Activated CD4-positive, alpha-beta T cell treated with anti-CD3 and anti-CD28 coated beads, Interleukin-2, amount 50 U/mL, for 16 hours (primary cell): ENCODE data around the gene LEPR.

ENCODE experiments used
- DNase-seq: peaks from one replicate; pipeline ENCODE4 v3.0.0-alpha.2; 2020

LEPR gene

GRCh38 chr1:65409816-65410326 lies 10.6 kb upstream of the LEPR start:
- no peak for DNase-seq

- no peak for DNase-seq
These were observed 8.0 kb upstream of the LEPR start for GRCh38 chr1:65412256-65412983.

DNA sequence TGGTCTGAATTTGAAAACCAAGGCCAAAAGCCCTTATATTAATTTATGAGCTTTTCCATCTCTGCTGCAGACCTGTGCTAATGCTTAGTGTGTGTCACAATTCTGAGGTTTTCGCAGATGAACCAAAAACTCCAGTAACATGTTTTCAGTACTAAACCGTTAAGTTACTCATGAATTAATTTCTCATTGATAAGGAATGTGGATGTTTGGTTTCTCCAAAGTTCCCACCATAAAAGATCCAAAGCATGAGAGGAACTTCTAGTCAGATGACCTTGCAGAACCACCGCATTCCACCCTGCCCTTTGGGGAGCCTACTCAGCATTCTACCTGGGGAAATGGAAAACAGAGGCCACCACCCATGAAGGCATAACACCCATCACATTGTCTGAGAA lies 7.5 kb upstream of the LEPR start:
- DNase-seq, result no peak

- DNase-seq, result no peak
These were observed 5.9 kb upstream of the LEPR start for GRCh38 chr1:65414538-65414937.

- DNase-seq, result no peak
These were observed 3.7 kb upstream of the LEPR start for GRCh38 chr1:65416767-65417166.

- no peak for DNase-seq
These were observed 2.7 kb upstream of the LEPR start for GRCh38 chr1:65417729-65418128.

GRCh38 chr1:65418522-65419185 lies 1.8 kb upstream of the LEPR start:
- DNase-seq, result no peak

GRCh38 chr1:65419681-65420589 lies 533 bp upstream of the LEPR start:
- DNase-seq, result peak; percentile 99

DNA sequence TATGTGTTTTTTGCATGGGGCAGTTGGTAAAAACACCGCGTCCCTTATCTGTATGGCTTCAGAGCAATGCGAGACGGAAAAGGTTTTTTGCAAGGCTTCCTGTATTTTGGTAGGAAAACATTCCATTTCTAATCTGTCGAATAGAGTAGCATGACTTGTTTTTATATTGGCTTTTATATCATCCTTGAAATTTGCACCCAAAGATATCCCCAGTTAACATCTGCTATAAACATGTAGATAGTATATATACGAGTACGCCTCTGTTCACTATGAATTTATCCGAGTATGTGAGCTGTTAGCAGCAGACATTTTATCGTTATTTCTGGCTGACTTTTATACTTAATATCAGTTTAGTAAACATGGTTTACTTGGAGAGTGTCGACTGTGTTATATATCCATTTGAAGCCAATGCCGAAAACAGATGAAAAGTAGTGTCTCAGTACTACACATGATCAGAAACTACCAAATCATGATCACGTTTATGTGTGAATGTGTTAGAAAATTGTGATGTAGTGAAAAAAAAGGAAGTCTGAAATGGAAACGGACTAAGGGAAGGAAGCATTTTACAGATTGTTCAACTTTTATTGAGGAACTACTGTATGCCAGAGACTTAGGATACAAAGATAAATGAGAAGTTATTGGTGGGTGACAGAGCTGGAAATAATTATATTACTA lies 1.0 kb downstream of the LEPR start:
- DNase-seq, result no peak

- peak; percentile 55 for DNase-seq
These were observed 2.1 kb downstream of the LEPR start for GRCh38 chr1:65422241-65423203.

- peak; percentile 90 for DNase-seq
These were observed 3.6 kb downstream of the LEPR start for GRCh38 chr1:65423884-65424572.

- DNase-seq, result peak; percentile 11
These were observed 4.1 kb downstream of the LEPR start for GRCh38 chr1:65424573-65424889.

DNA sequence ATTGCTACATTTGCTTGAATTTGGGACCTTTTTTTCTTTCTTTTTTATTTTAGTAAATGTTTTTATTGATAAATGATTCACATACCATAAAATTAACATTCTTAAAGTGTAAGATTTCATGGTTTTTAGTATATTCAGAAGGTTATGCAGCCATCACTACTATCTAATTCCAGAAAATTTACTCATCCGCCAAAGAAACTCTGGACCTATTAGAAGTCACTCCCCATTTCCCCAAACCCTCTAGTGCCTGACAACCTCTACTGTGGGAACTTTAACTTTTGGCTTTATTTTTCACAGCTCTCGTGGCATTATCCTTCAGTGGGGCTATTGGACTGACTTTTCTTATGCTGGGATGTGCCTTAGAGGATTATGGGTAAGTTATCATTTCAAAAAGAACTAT lies 4.5 kb downstream of the LEPR start:
- DNase-seq, result no peak

DNA sequence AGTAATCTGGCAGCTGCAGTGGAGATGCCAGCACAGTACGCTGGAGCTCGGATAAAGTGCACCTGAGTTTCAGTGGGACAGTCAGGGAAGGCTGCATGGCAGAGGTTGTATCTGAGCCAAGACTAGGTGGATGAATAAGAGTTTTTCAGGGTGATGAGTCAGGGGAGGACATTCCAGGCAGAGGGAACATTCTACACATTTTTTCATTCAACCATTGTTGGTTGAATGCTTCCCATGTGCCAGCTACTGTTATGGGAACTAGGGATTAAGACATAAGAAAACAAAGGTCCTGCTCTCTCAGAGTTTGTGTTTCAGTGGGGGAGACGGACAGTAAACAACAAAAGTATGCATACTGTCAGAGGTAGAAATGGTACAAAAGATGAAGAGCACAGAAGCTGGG lies 5.2 kb downstream of the LEPR start:
- DNase-seq, result no peak

GRCh38 chr1:65429078-65429477 lies 8.6 kb downstream of the LEPR start:
- DNase-seq, result no peak

DNA sequence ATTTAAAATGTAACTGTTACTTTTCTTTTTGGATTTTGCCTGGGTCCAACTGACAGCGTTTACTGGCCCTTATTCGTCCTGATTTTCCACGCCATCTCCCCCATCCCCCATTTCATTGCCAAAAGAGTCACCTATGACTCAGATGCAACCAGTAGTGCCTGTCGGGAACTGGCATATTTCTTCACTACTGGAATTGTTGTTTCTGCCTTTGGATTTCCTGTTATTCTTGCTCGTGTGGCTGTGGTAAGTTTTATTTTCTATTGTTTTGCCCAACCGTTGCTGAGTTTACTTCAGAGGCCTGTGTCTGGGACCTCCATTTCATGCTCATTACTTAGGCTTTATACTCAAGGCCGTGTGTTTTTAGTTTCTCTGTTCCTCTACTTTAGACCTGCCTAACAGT lies 9.3 kb downstream of the LEPR start:
- no peak for DNase-seq

DNA sequence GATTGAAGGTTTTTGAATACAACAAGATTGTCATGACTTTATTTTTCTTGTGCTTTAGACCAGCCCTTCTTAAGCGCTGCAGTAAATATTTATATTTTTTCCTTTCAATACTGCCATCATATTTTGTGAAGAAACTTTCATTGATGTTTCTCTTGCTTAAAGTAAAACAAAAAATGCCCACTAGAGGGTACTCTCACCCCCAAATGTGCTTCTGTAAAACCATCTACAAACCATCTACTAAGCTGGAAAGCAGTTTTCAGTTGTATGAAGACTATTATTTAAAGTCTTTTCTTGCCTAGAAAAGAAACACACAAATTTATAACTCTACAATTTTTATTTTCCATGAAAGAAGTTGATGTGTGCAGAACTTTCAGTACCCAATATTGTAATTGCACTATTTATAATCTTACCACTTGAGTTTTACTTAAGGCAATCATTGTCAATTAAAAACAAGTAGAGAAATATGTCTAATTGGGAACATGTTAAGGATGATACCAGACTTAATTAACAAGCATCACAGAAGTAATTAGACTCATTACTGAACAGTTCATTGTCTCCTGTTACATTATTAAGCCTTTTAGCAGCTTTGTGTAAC lies 10.7 kb downstream of the LEPR start:
- DNase-seq, result peak; percentile 51

DNA sequence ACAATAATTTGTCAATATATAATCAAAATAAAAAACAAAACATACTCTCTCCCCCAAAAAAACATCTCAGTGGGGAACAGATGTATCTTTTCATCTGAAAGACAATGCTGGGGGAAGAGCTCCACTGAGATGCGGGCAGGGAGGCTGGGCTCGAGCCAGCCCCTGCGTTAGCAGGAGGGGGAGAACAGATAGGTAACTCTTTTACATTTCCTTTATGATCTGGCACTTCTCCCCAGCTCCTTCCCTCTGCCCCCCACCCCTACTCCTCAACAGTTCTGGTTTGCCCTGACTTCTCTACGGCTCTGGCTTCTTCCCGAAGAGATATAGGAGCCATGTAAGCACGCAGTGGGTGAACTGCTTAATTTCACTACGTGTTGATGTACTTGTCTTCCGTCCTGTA lies 12.4 kb downstream of the LEPR start:
- DNase-seq, result no peak

DNA sequence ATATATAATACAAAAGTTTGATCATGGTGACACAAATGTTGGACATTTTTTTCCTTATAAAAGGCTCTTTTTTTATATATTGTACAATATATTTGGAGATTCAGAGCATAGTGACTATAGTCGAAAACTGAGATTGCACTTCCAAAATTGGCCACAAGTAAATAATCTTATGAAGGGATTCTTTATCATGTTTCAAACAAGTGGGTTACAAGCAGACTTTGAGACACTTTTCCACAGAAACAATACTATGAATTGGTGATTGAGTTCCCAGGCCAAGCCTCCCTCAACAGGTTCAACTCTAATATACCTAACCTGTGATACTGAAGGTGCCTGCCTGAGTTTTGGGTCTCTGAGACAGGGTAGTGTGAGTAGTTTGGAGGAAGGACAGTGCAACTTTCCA lies 13.8 kb downstream of the LEPR start:
- no peak for DNase-seq

GRCh38 chr1:65434760-65435159 lies 14.3 kb downstream of the LEPR start:
- no peak for DNase-seq

GRCh38 chr1:65435987-65436386 lies 15.5 kb downstream of the LEPR start:
- no peak for DNase-seq
